Measurements from ENCODE around the gene SYP. TPM values are rescaled to one million over a fixed set of nuclear protein-coding genes. Genes with fewer than 3 reads are reported as not detected.
A peak's percentile ranks its signal among the peaks of the same experiment; 100 is the strongest.

SYP gene
- total RNA-seq, 1 experiment from 2014 or later = 7.0 TPM

GRCh38 chrX:49199906-49200771 lies at the start of gene SYP (continued):
- TF ChIP-seq AFF4 (CRISPR knock-in tag; IDR thresholded peaks at IDR 0.05; ENCODE audit: borderline replicate concordance) (no peak), ZBTB21 (CRISPR knock-in tag; IDR thresholded peaks at IDR 0.05; ENCODE audit: borderline replicate concordance) (peak; percentile 48; the same call in 1 of the 2 replicates), PRDM15 (CRISPR knock-in tag; IDR thresholded peaks at IDR 0.05) (no peak), ZNF232 (CRISPR knock-in tag; IDR thresholded peaks at IDR 0.05) (peak; percentile 91; the same call in 1 of the 2 replicates), CREB1 (CRISPR knock-in tag; IDR thresholded peaks at IDR 0.05) (no peak), SMAD3 (CRISPR knock-in tag; IDR thresholded peaks at IDR 0.05; ENCODE audit: borderline replicate concordance) (0 out of 2 replicates have a peak, but pooled peaks have one; percentile 26), KAT7 (CRISPR knock-in tag; IDR thresholded peaks at IDR 0.05; ENCODE audit: borderline replicate concordance) (no peak), PREB (CRISPR knock-in tag; IDR thresholded peaks at IDR 0.05; ENCODE audit: borderline replicate concordance) (no peak), ERG (CRISPR knock-in tag; IDR thresholded peaks at IDR 0.05) (no peak), RORB (CRISPR knock-in tag; IDR thresholded peaks at IDR 0.05) (no peak), FOXP1 (CRISPR knock-in tag; IDR thresholded peaks at IDR 0.05; ENCODE audit: borderline replicate concordance) (peak; percentile 84), ZNF396 (CRISPR knock-in tag; IDR thresholded peaks at IDR 0.05; ENCODE audit: borderline replicate concordance) (no peak), MXD4 (CRISPR knock-in tag; IDR thresholded peaks at IDR 0.05; ENCODE audit: borderline replicate concordance) (no peak)

- POLR2A ChIA-PET = no interaction called here
- Mint-ChIP-seq H3K36me3 (no peaks in the 10 kb centered on the region; the same call in 1 of the 2 replicates), H3K27me3 (ENCODE audit: low read depth) (no peaks in the 10 kb centered on the region), H3K4me1 (no peaks in the 10 kb centered on the region), H3K9me3 (no peaks in the 10 kb centered on the region), H3K27ac (no peak overlapping the region), H3K4me3 (no peak overlapping the region)
- DNase-seq (ENCODE audit: low spot score) (no peak), ATAC-seq (no peak)
- CTCF ChIA-PET = no interaction called here
- TF ChIP-seq OVOL2 (CRISPR knock-in tag; IDR thresholded peaks at IDR 0.05; ENCODE audit: borderline replicate concordance) (no peak), ZBTB43 (CRISPR knock-in tag; IDR thresholded peaks at IDR 0.05) (no peak), MAX (CRISPR knock-in tag; IDR thresholded peaks at IDR 0.05) (no peak), ZMAT4 (CRISPR knock-in tag; IDR thresholded peaks at IDR 0.05) (no peak), ZNF423 (CRISPR knock-in tag; IDR thresholded peaks at IDR 0.05) (no peak), IRF1 (CRISPR knock-in tag; IDR thresholded peaks at IDR 0.05) (no peak), CTCF (IDR thresholded peaks at IDR 0.05) (no peak)
Measured at GRCh38 chrX:49249616-49250015, 49.6 kb upstream of the SYP start.
